Measurements from ENCODE around the gene NAV3. TPM values are rescaled to one million over a fixed set of nuclear protein-coding genes. Genes with fewer than 3 reads are reported as not detected.

NAV3 gene
- polyA plus RNA-seq, 1 donor from 2014 or later, result 36.9 TPM

DNA sequence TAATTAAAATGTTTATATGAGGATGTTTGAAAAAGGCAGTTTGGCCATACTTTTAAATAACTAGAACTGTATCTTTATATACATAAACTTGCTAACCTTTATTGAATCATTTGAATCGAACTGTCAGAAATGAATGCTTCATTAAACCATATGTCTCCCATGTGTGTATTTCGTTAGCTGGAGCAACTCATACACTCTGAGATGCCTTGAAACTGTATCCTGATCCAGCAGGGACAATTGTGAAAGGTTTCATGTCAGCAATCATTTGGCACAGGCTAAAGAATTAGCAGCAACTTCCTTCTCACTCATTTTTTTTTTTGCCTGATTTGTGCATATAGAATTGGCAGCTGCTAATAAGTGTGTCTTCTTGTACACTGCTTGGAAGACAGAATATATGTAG, 109.9 kb downstream of the NAV3 start:
- H3K9me2 ChIP-seq (ENCODE audit: insufficient read depth, low read length), result no peaks in the 10 kb centered on the region
- H3F3A ChIP-seq (ENCODE audit: insufficient read depth, low read length, poor library complexity, severe bottlenecking), result no peaks in the 10 kb centered on the region
- H3K9ac ChIP-seq (ENCODE audit: low read length), result no peak overlapping the region
- no peak overlapping the region for H2AFZ ChIP-seq (ENCODE audit: low read depth, low read length)
- no peak overlapping the region for H3K4me2 ChIP-seq (ENCODE audit: low read length)
- no peak overlapping the region for H3K4me3 ChIP-seq (ENCODE audit: low read length)
- no peaks in the 10 kb centered on the region for H3K36me3 ChIP-seq (ENCODE audit: insufficient read depth, low read length)
- H3K27me3 ChIP-seq (ENCODE audit: insufficient read depth, low read depth, low read length), result no peaks in the 10 kb centered on the region
- H3K9me3 ChIP-seq (ENCODE audit: low read length), result no peaks in the 10 kb centered on the region
- no peaks in the 10 kb centered on the region for H4K20me1 ChIP-seq (ENCODE audit: insufficient read depth)
- H3K79me2 ChIP-seq (replicated peaks; ENCODE audit: insufficient read depth, low read length), result no peaks in the 10 kb centered on the region
- TF ChIP-seq, protein P1, sequence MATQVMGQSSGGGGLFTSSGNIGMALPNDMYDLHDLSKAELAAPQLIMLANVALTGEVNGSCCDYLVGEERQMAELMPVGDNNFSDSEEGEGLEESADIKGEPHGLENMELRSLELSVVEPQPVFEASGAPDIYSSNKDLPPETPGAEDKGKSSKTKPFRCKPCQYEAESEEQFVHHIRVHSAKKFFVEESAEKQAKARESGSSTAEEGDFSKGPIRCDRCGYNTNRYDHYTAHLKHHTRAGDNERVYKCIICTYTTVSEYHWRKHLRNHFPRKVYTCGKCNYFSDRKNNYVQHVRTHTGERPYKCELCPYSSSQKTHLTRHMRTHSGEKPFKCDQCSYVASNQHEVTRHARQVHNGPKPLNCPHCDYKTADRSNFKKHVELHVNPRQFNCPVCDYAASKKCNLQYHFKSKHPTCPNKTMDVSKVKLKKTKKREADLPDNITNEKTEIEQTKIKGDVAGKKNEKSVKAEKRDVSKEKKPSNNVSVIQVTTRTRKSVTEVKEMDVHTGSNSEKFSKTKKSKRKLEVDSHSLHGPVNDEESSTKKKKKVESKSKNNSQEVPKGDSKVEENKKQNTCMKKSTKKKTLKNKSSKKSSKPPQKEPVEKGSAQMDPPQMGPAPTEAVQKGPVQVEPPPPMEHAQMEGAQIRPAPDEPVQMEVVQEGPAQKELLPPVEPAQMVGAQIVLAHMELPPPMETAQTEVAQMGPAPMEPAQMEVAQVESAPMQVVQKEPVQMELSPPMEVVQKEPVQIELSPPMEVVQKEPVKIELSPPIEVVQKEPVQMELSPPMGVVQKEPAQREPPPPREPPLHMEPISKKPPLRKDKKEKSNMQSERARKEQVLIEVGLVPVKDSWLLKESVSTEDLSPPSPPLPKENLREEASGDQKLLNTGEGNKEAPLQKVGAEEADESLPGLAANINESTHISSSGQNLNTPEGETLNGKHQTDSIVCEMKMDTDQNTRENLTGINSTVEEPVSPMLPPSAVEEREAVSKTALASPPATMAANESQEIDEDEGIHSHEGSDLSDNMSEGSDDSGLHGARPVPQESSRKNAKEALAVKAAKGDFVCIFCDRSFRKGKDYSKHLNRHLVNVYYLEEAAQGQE (IDR thresholded peaks at IDR 0.05; ENCODE audit: borderline replicate concordance), result no peak
- TF ChIP-seq TAF1 (IDR thresholded peaks at IDR 0.05; ENCODE audit: low read depth) (no peak), POLR2AphosphoS5 (IDR thresholded peaks at IDR 0.05) (no peak)
- TF ChIP-seq, protein P2, sequence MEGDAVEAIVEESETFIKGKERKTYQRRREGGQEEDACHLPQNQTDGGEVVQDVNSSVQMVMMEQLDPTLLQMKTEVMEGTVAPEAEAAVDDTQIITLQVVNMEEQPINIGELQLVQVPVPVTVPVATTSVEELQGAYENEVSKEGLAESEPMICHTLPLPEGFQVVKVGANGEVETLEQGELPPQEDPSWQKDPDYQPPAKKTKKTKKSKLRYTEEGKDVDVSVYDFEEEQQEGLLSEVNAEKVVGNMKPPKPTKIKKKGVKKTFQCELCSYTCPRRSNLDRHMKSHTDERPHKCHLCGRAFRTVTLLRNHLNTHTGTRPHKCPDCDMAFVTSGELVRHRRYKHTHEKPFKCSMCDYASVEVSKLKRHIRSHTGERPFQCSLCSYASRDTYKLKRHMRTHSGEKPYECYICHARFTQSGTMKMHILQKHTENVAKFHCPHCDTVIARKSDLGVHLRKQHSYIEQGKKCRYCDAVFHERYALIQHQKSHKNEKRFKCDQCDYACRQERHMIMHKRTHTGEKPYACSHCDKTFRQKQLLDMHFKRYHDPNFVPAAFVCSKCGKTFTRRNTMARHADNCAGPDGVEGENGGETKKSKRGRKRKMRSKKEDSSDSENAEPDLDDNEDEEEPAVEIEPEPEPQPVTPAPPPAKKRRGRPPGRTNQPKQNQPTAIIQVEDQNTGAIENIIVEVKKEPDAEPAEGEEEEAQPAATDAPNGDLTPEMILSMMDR (IDR thresholded peaks at IDR 0.05; ENCODE audit: poor library complexity, severe bottlenecking), result no peak
- H3K27ac ChIP-seq (ENCODE audit: low read length), result no peak overlapping the region

DNA sequence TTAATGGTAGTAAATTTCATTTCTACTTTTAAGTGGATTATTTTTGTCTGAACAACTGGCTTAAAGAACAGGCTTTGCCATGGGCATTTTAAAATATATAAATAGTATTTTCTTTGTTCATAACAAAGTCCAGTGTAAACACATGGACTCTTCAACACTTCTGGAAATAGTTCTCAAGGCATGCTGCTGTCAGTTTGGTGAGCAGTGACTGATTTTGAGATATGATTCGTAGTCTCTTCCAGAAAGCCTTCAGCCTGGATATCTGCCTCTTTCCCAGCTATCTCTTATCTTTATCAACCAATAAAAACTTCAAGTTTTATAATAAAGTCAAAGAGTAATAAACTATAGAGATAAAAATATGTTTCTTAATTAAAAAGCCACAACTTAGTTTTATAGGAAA, 110.7 kb downstream of the NAV3 start:
- no peaks in the 10 kb centered on the region for H3K79me2 ChIP-seq (replicated peaks; ENCODE audit: insufficient read depth, low read length)
- TF ChIP-seq SMC3 (conservative IDR thresholded peaks at IDR 0.05; ENCODE audit: poor library complexity), result no peak
- TF ChIP-seq POLR2AphosphoS5 (IDR thresholded peaks at IDR 0.05), result no peak
- TF ChIP-seq EP300 (conservative IDR thresholded peaks at IDR 0.05; ENCODE audit: poor library complexity, severe bottlenecking), result no peak
- TF ChIP-seq, protein P1 (IDR thresholded peaks at IDR 0.05; ENCODE audit: borderline replicate concordance), result no peak
- no peak for TF ChIP-seq EZH2 (IDR thresholded peaks at IDR 0.05; ENCODE audit: borderline replicate concordance, insufficient read depth, low read length, poor library complexity, severe bottlenecking)
- TF ChIP-seq, protein P2 (IDR thresholded peaks at IDR 0.05; ENCODE audit: poor library complexity, severe bottlenecking), result no peak
- no peak for TF ChIP-seq RAD21 (conservative IDR thresholded peaks at IDR 0.05)
- TF ChIP-seq MXI1 (conservative IDR thresholded peaks at IDR 0.05; ENCODE audit: poor library complexity, severe bottlenecking), result no peak
- TF ChIP-seq TAF1 (IDR thresholded peaks at IDR 0.05; ENCODE audit: low read depth), result no peak
- H2AFZ ChIP-seq (ENCODE audit: low read depth, low read length), result no peak overlapping the region
- no peaks in the 10 kb centered on the region for H4K20me1 ChIP-seq (ENCODE audit: insufficient read depth)
- H3K27ac ChIP-seq (ENCODE audit: low read length), result no peak overlapping the region
- no peak overlapping the region for H3K9ac ChIP-seq (ENCODE audit: low read length)
- no peaks in the 10 kb centered on the region for H3K27me3 ChIP-seq (ENCODE audit: insufficient read depth, low read depth, low read length)
- H3K9me2 ChIP-seq (ENCODE audit: insufficient read depth, low read length), result no peaks in the 10 kb centered on the region
- H3F3A ChIP-seq (ENCODE audit: insufficient read depth, low read length, poor library complexity, severe bottlenecking), result no peaks in the 10 kb centered on the region
- no peaks in the 10 kb centered on the region for H3K9me3 ChIP-seq (ENCODE audit: low read length)
- H3K36me3 ChIP-seq (ENCODE audit: insufficient read depth, low read length), result no peaks in the 10 kb centered on the region
- no peak overlapping the region for H3K4me2 ChIP-seq (ENCODE audit: low read length)
- H3K4me3 ChIP-seq (ENCODE audit: low read length), result no peak overlapping the region

Measured in neural cell (in vitro differentiated cells).